Esophagus muscularis mucosa (tissue), 4 donors: ENCODE measurements around the gene SMYD2.

ENCODE experiments used
- EP300 ChIP-seq: sonication (generic); formaldehyde crosslinking; IDR thresholded peaks from one replicate; pipeline ENCODE4 v1.6.1; 2017; ENCODE audit warnings: antibody characterized with exemption
- POLR2A ChIP-seq: fragments of 450-650 bp; IDR thresholded peaks from one replicate; pipeline ENCODE4 v1.6.1; 2017; ENCODE audit warnings: antibody characterized with exemption, moderate library complexity, mild to moderate bottlenecking, low read depth
- POLR2AphosphoS5 ChIP-seq, 2 donors: sonication (generic); formaldehyde crosslinking; IDR thresholded peaks; one replicate each; pipeline ENCODE4 v1.6.1; 2017; ENCODE audit warnings: antibody characterized with exemption in 2 of 2
- TF ChIP-seq, protein P1 (sequence below), 3 experiments: fragments of 200-600 bp in 2 of 3; fragments of 450-650 bp in 1 of 3; sonication (generic) in 2 of 3; IDR thresholded peaks; one replicate each; pipeline ENCODE4 v1.5.1; 2017 to 2019; ENCODE audit warnings: antibody characterized with exemption in 3 of 3, mild to moderate bottlenecking in 2 of 3, moderate library complexity in 1 of 3

DNA sequence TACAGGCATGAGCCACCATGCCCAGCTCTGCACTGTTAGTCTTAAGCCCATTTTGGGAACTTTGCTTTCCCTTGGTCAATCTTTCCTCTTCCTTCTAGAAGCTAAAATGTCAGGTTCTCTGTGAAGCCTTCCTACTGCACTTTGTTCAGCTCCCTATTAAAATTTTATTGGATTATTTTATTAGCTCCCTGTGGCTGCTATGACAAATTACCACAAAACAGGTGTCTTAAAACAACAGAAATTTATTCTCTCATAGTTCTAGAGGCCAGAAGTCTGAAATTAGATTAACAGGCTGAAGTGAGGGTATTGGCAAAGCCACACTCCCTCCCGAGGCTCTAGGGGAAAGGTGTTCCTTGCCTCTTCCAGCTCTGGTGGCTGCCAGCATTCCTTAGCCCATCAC lies 4.2 kb upstream of the SMYD2 start:
- TF ChIP-seq, protein P1, sequence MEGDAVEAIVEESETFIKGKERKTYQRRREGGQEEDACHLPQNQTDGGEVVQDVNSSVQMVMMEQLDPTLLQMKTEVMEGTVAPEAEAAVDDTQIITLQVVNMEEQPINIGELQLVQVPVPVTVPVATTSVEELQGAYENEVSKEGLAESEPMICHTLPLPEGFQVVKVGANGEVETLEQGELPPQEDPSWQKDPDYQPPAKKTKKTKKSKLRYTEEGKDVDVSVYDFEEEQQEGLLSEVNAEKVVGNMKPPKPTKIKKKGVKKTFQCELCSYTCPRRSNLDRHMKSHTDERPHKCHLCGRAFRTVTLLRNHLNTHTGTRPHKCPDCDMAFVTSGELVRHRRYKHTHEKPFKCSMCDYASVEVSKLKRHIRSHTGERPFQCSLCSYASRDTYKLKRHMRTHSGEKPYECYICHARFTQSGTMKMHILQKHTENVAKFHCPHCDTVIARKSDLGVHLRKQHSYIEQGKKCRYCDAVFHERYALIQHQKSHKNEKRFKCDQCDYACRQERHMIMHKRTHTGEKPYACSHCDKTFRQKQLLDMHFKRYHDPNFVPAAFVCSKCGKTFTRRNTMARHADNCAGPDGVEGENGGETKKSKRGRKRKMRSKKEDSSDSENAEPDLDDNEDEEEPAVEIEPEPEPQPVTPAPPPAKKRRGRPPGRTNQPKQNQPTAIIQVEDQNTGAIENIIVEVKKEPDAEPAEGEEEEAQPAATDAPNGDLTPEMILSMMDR (IDR thresholded peaks at IDR 0.05): no peak
- no peak for TF ChIP-seq POLR2A
- TF ChIP-seq POLR2AphosphoS5 (IDR thresholded peaks at IDR 0.05): no peak
- no peak for TF ChIP-seq EP300
